ENCODE data around the gene YPEL3.

Gene YPEL3

DNA sequence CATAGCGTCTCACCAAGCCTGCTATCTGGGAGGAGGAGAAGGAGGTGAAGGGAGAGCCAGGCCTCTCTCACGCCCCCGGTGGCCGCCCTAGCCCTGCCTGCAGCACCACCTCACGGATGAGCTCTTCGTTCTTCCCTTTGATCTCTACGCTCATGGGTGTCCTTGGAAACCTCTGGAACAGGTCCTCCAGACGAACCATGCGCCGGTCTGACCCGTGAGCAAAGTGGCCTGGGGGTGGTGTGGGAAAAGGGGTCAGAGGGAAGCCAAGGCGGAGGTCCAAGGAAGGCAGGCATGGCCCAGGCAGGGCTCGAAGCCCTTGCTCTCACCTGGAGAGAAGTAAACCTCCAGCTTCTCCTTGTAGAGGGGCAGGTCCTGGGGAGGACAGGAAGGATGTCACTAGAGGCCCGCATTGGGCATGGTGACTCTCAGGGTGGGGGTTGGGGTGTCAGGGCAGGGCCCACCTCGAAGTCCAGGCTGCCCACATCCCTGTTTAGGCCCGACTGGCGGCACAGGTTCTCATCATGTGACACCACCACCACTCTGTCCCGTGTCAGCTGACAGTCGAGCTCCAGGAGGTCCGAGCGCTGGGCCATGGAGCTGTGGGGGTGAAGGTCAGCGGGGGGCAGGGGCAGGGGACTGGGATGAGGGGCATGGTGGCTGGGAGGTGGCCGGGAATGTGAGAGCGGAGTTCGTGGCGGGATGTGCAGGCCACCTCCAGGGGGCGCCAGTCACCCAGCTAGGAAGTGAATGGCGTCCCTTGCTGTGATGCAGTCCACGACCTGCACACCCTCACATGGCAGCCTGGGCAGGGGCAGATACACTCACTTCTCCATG is 16.4 kb upstream of the YPEL3 start:
- Histone ChIP-seq H2AFZ (ENCODE audit: low read length) (no peak overlapping the region), H3K4me1 (ENCODE audit: insufficient read depth, low read length, severe bottlenecking) (peaks cover 10% of the 10 kb centered on the region), H3K27me3 (ENCODE audit: insufficient read depth, low read length) (no peaks in the 10 kb centered on the region), H4K20me1 (ENCODE audit: insufficient read depth, low read length) (no peaks in the 10 kb centered on the region), H3K9me2 (ENCODE audit: low read depth, low read length) (no peaks in the 10 kb centered on the region), H3K27ac (ENCODE audit: low read depth, low read length, poor library complexity, severe bottlenecking) (no peak overlapping the region), H3K79me2 (ENCODE audit: insufficient read depth, low read length) (no peaks in the 10 kb centered on the region), H3K9ac (ENCODE audit: low read length) (no peak overlapping the region), H3K4me2 (ENCODE audit: low read length) (no peak overlapping the region), H3K9me3 (ENCODE audit: low read length) (no peaks in the 10 kb centered on the region), H3K4me3 (ENCODE audit: low read depth, low read length, poor library complexity, severe bottlenecking) (no peak overlapping the region), H3K36me3 (ENCODE audit: insufficient read depth, low read length) (peaks cover 19% of the 10 kb centered on the region), H3F3A (ENCODE audit: insufficient read depth, low read length) (no peaks in the 10 kb centered on the region)
- TF ChIP-seq, protein P1, sequence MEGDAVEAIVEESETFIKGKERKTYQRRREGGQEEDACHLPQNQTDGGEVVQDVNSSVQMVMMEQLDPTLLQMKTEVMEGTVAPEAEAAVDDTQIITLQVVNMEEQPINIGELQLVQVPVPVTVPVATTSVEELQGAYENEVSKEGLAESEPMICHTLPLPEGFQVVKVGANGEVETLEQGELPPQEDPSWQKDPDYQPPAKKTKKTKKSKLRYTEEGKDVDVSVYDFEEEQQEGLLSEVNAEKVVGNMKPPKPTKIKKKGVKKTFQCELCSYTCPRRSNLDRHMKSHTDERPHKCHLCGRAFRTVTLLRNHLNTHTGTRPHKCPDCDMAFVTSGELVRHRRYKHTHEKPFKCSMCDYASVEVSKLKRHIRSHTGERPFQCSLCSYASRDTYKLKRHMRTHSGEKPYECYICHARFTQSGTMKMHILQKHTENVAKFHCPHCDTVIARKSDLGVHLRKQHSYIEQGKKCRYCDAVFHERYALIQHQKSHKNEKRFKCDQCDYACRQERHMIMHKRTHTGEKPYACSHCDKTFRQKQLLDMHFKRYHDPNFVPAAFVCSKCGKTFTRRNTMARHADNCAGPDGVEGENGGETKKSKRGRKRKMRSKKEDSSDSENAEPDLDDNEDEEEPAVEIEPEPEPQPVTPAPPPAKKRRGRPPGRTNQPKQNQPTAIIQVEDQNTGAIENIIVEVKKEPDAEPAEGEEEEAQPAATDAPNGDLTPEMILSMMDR (IDR thresholded peaks at IDR 0.05; ENCODE audit: low read length): peak; percentile 86
- no peak for TF ChIP-seq EZH2 (IDR thresholded peaks at IDR 0.05; ENCODE audit: borderline replicate concordance, low read length)

GRCh38 chr16:30110661-30111060 is 14.6 kb upstream of the YPEL3 start:
- TF ChIP-seq, protein P1 (IDR thresholded peaks at IDR 0.05; ENCODE audit: low read length): no peak
- no peak for TF ChIP-seq EZH2 (IDR thresholded peaks at IDR 0.05; ENCODE audit: borderline replicate concordance, low read length)
- H3K9me2 ChIP-seq (ENCODE audit: low read depth, low read length): no peaks in the 10 kb centered on the region
- no peak overlapping the region for H2AFZ ChIP-seq (ENCODE audit: low read length)
- no peak overlapping the region for H3K4me2 ChIP-seq (ENCODE audit: low read length)
- H3K27ac ChIP-seq (ENCODE audit: low read depth, low read length, poor library complexity, severe bottlenecking): no peak overlapping the region
- no peak overlapping the region for H3K4me3 ChIP-seq (ENCODE audit: low read depth, low read length, poor library complexity, severe bottlenecking)
- H3K79me2 ChIP-seq (ENCODE audit: insufficient read depth, low read length): no peaks in the 10 kb centered on the region
- H3K9me3 ChIP-seq (ENCODE audit: low read length): no peaks in the 10 kb centered on the region
- no peaks in the 10 kb centered on the region for H4K20me1 ChIP-seq (ENCODE audit: insufficient read depth, low read length)
- H3K27me3 ChIP-seq (ENCODE audit: insufficient read depth, low read length): no peaks in the 10 kb centered on the region
- H3K4me1 ChIP-seq (ENCODE audit: insufficient read depth, low read length, severe bottlenecking): peaks cover 10% of the 10 kb centered on the region
- peaks cover 12% of the 10 kb centered on the region; the same call in 1 of the 2 replicates for H3K36me3 ChIP-seq (ENCODE audit: insufficient read depth, low read length)
- no peaks in the 10 kb centered on the region for H3F3A ChIP-seq (ENCODE audit: insufficient read depth, low read length)
- H3K9ac ChIP-seq (ENCODE audit: low read length): no peak overlapping the region

GRCh38 chr16:30108059-30108850 is 12.2 kb upstream of the YPEL3 start:
- Histone ChIP-seq H3K36me3 (ENCODE audit: insufficient read depth, low read length) (peaks cover 25% of the 10 kb centered on the region), H3K4me2 (ENCODE audit: low read length) (no peak overlapping the region), H3K27me3 (ENCODE audit: insufficient read depth, low read length) (no peaks in the 10 kb centered on the region), H3K27ac (ENCODE audit: low read depth, low read length, poor library complexity, severe bottlenecking) (no peak overlapping the region), H4K20me1 (ENCODE audit: insufficient read depth, low read length) (no peaks in the 10 kb centered on the region), H3K9ac (ENCODE audit: low read length) (no peak overlapping the region), H3K9me2 (ENCODE audit: low read depth, low read length) (no peaks in the 10 kb centered on the region), H2AFZ (ENCODE audit: low read length) (no peak overlapping the region), H3F3A (ENCODE audit: insufficient read depth, low read length) (no peaks in the 10 kb centered on the region), H3K79me2 (ENCODE audit: insufficient read depth, low read length) (no peaks in the 10 kb centered on the region), H3K4me1 (ENCODE audit: insufficient read depth, low read length, severe bottlenecking) (no peaks in the 10 kb centered on the region), H3K4me3 (ENCODE audit: low read depth, low read length, poor library complexity, severe bottlenecking) (no peak overlapping the region), H3K9me3 (ENCODE audit: low read length) (no peaks in the 10 kb centered on the region)
- no peak for TF ChIP-seq EZH2 (IDR thresholded peaks at IDR 0.05; ENCODE audit: borderline replicate concordance, low read length)
- TF ChIP-seq, protein P1 (IDR thresholded peaks at IDR 0.05; ENCODE audit: low read length): no peak
